IMR-90 (cell line): ENCODE data around the gene C5orf24. TPM values are rescaled to one million over a fixed set of nuclear protein-coding genes. Genes with fewer than 3 reads are reported as not detected.

Experiments
- ATAC-seq: fragments of 200-7000 bp; cut with Tn5 transposase; 2 replicates; pipeline ENCODE4 v1.9.1; 2020; ENCODE audit warnings: low read depth, mild to moderate bottlenecking, moderate library complexity
- BruUV-seq: library from RNA; stranded (reverse); fragments of 400-500 nt; replicated peaks from 2 replicates; lab custom pipeline; 2021; lab: Mats Ljungman, UMichigan
- CTCF ChIA-PET: fragments of 300-600 bp; formaldehyde crosslinking; extraction: SDS; loops from one replicate; lab custom pipeline; 2021; ENCODE audit warnings: antibody characterized with exemption; lab: Yijun Ruan, JAX
- POLR2A ChIA-PET: fragments of 300-600 bp; sonication (Branson Sonifier 250); formaldehyde crosslinking; loops from one replicate; lab custom pipeline; 2022; ENCODE audit warnings: antibody characterized with exemption; ENCODE audit not compliant: unreplicated experiment; lab: Charles Lee
- DNase-seq: peaks from one replicate; pipeline ENCODE4 v3.0.0; 2013
- H2AFZ ChIP-seq: replicated peaks from 2 replicates; pipeline ENCODE3; 2013; ENCODE audit warnings: low read length, mild to moderate bottlenecking; ENCODE audit not compliant: poor library complexity
- H2AK5ac ChIP-seq: 2 replicates; pipeline ENCODE4 v1.6.1; 2013; ENCODE audit warnings: low read depth, low read length, inconsistent platforms
- H2AK9ac ChIP-seq: replicated peaks from 2 replicates; pipeline ENCODE3; 2013; ENCODE audit warnings: mild to moderate bottlenecking, low read depth, low read length, moderate library complexity; ENCODE audit not compliant: poor library complexity
- H2BK120ac ChIP-seq: 2 replicates; pipeline ENCODE4 v1.6.1; 2013; ENCODE audit warnings: low read depth, low read length, inconsistent platforms
- H2BK15ac ChIP-seq: 3 replicates; pipeline ENCODE4 v1.6.1; 2013; ENCODE audit warnings: low read depth, low read length, inconsistent platforms
- H2BK20ac ChIP-seq: 2 replicates; pipeline ENCODE4 v1.6.1; 2013; ENCODE audit warnings: low read depth, mild to moderate bottlenecking, inconsistent platforms, low read length, moderate library complexity
- H2BK5ac ChIP-seq: 2 replicates; pipeline ENCODE4 v1.6.1; 2013; ENCODE audit warnings: mild to moderate bottlenecking, low read depth, low read length, inconsistent platforms; ENCODE audit not compliant: poor library complexity, severe bottlenecking
- H3K14ac ChIP-seq: replicated peaks from 2 replicates; pipeline ENCODE4 v1.6.1; 2013; ENCODE audit warnings: low read depth, low read length, inconsistent platforms
- H3K18ac ChIP-seq: 2 replicates; pipeline ENCODE4 v1.6.1; 2013; ENCODE audit warnings: low read depth, low read length, control low read depth
- H3K23ac ChIP-seq: 2 replicates; pipeline ENCODE4 v1.6.1; 2013; ENCODE audit warnings: low read depth, low read length, inconsistent platforms
- H3K27ac ChIP-seq: 2 replicates; pipeline ENCODE4 v1.5.1; 2013; ENCODE audit warnings: mild to moderate bottlenecking, control low read depth, low read length; ENCODE audit not compliant: insufficient read depth
- H3K27me3 ChIP-seq: 2 replicates; pipeline ENCODE4 v1.6.1; 2013; ENCODE audit warnings: low read length; ENCODE audit not compliant: control insufficient read depth, insufficient read depth
- H3K36me3 ChIP-seq: 2 replicates; pipeline ENCODE4 v1.6.1; 2013; ENCODE audit warnings: low read length, mixed read lengths; ENCODE audit not compliant: control insufficient read depth, insufficient read depth
- H3K4ac ChIP-seq: 2 replicates; pipeline ENCODE4 v1.6.1; 2013; ENCODE audit warnings: low read depth, low read length, inconsistent platforms
- H3K4me1 ChIP-seq: 2 replicates; pipeline ENCODE4 v1.6.1; 2013; ENCODE audit warnings: low read length, mixed read lengths; ENCODE audit not compliant: control insufficient read depth, insufficient read depth
- H3K4me2 ChIP-seq: 2 replicates; pipeline ENCODE4 v1.6.1; 2013; ENCODE audit warnings: low read depth, mild to moderate bottlenecking, control low read depth, low read length, moderate library complexity
- H3K4me3 ChIP-seq: 2 replicates; pipeline ENCODE4 v1.5.1; 2013; ENCODE audit warnings: low read depth, mild to moderate bottlenecking, control low read depth, low read length, moderate library complexity; ENCODE audit not compliant: insufficient read depth
- H3K56ac ChIP-seq: 2 replicates; pipeline ENCODE4 v1.6.1; 2013; ENCODE audit warnings: low read length, inconsistent platforms; ENCODE audit not compliant: insufficient read depth; ENCODE audit errors: extremely low read depth
- H3K79me1 ChIP-seq, 2 experiments: 2 replicates each; pipeline ENCODE4 v1.6.1; 2013; ENCODE audit warnings: low read length in 2 of 2, inconsistent platforms in 1 of 2, low read depth in 1 of 2
- H3K9ac ChIP-seq: 2 replicates; pipeline ENCODE4 v1.6.1; 2013; ENCODE audit warnings: low read depth, low read length, control low read depth
- H3K9me1 ChIP-seq: 2 replicates; pipeline ENCODE4 v1.6.1; 2013; ENCODE audit warnings: low read length, inconsistent platforms; ENCODE audit not compliant: insufficient read depth
- H3K9me3 ChIP-seq: 2 replicates; pipeline ENCODE4 v1.6.1; 2013; ENCODE audit warnings: low read length; ENCODE audit not compliant: control insufficient read depth, insufficient read depth
- H4K20me1 ChIP-seq: 2 replicates; pipeline ENCODE4 v1.6.1; 2013; ENCODE audit warnings: low read length, inconsistent platforms; ENCODE audit not compliant: insufficient read depth
- H4K5ac ChIP-seq: 2 replicates; pipeline ENCODE4 v1.6.1; 2013; ENCODE audit warnings: mild to moderate bottlenecking, low read depth, low read length, control low read depth
- H4K8ac ChIP-seq, 2 experiments: 2 replicates each; pipeline ENCODE4 v1.6.1; 2013; ENCODE audit warnings: low read depth in 2 of 2, low read length in 2 of 2, control low read depth in 1 of 2, inconsistent platforms in 1 of 2
- H4K91ac ChIP-seq: 2 replicates; pipeline ENCODE4 v1.6.1; 2013; ENCODE audit warnings: low read depth, low read length, inconsistent platforms; ENCODE audit not compliant: insufficient read depth
- BHLHE40 ChIP-seq: fragments of 150-350 bp; IDR thresholded peaks from 2 replicates; pipeline ENCODE4 v1.6.1; 2016; ENCODE audit warnings: mild to moderate bottlenecking, low read depth, low read length
- POLR2A ChIP-seq: IDR thresholded peaks from 2 replicates; pipeline ENCODE4 v1.6.1; 2012; ENCODE audit warnings: mild to moderate bottlenecking, low read depth, low read length
- WGBS, 2 experiments: methylation state at CpG; one replicate each; pipeline versions ENCODE4 v1.1.5 to v1.1.7; 2013; ENCODE audit warnings: missing lambda C conversion rate in 2 of 2; ENCODE audit not compliant: insufficient read length in 1 of 2; ENCODE audit errors: extremely low coverage in 2 of 2; 5-methylcytosine and 5-hydroxymethylcytosine counted together
- dilution Hi-C: fragments of 300-500 bp; cut with HindIII; formaldehyde crosslinking; loops from one replicate; pipeline ENCODE4 v1.14.3; 2018; ENCODE audit warnings: low sequenced_read_pairs; ENCODE audit not compliant: unreplicated experiment
- in situ Hi-C: fragments of 300-500 bp; cut with MboI; formaldehyde crosslinking; loops from 3 replicates; pipeline ENCODE4 v1.14.3; 2019; ENCODE audit warnings: low sequenced_read_pairs, inconsistent platforms, mixed read lengths
- intact Hi-C: fragments of 100-400 bp; cut with micrococcal nuclease; formaldehyde crosslinking; loops from 2 replicates; pipeline ENCODE4 v1.10.0; 2022
- polyA plus RNA-seq, 3 experiments: library from polyadenylated mRNA; depleted of rRNA; stranded (reverse); fragments of >200 nt; gene quantifications; 2 replicates each; pipeline ENCODE4 v1.2.3, GENCODE V29; 2012; ENCODE audit warnings: low replicate concordance in 1 of 3
- total RNA-seq: library from RNA; depleted of rRNA; stranded (reverse); fragments of >200 nt; gene quantifications from 2 replicates; pipeline ENCODE4 v1.2.3, GENCODE V29; 2012

C5orf24 gene
- total and polyA plus RNA-seq, 2 of the 4 experiments (the other 2 are of a cell fraction) = 29.8 to 44.9 TPM

GRCh38 chr5:134889335-134889734 is 43.6 kb downstream of the C5orf24 start:
- Histone ChIP-seq H3K23ac (no peak overlapping the region), H3K9me1 (peaks cover 5% of the 10 kb centered on the region), H4K5ac (no peak overlapping the region), H4K20me1 (peaks cover 13% of the 10 kb centered on the region), H3K56ac (no peak overlapping the region), H3K9me3 (no peaks in the 10 kb centered on the region), H4K91ac (no peak overlapping the region), H3K14ac (no peak overlapping the region), H3K27me3 (no peaks in the 10 kb centered on the region), H2AK9ac (no peak overlapping the region), H2BK120ac (no peak overlapping the region), H3K18ac (no peak overlapping the region), H2AFZ (no peak overlapping the region), H2AK5ac (no peak overlapping the region), H3K4me2 (no peak overlapping the region), H3K79me1 (peaks cover 32 to 49% of the 10 kb centered on the region in 2 experiments), H2BK5ac (no peak overlapping the region), H3K4ac (no peak overlapping the region), H2BK15ac (no peak overlapping the region), H3K27ac (no peak overlapping the region), H2BK20ac (no peak overlapping the region), H3K9ac (no peak overlapping the region), H4K8ac (no peak overlapping the region), H3K4me1 (no peaks in the 10 kb centered on the region), H3K36me3 (peaks cover 17% of the 10 kb centered on the region), H3K4me3 (no peak overlapping the region)
- POLR2A ChIA-PET = no interaction called here
- WGBS, 2 experiments = 100% methylated on average over 3 of the region's 8 CpGs; no CpG with 5 or more reads in 1 of the 2 experiments
- CTCF ChIA-PET = no interaction called here
- in situ Hi-C loops = no loop called here
- dilution Hi-C loops = no loop called here
- ATAC-seq (no peak), DNase-seq (no peak)
- TF ChIP-seq BHLHE40 = no peak
- TF ChIP-seq POLR2A = no peak
- no TSS peak for BruUV-seq
- intact Hi-C loops = no loop called here
